Karpas-422 (cell line): Measurements from ENCODE around the gene ETFB. TPM values are rescaled to one million over a fixed set of nuclear protein-coding genes. Genes with fewer than 3 reads are reported as not detected.
"Not testable (repeated sequence)": the region's sequence is repeated elsewhere in the genome, so short reads cannot be mapped to it uniquely, and the experiment has no call there.

Source experiments
- DNase-seq: peaks from one replicate; pipeline ENCODE4 v3.0.0-alpha.2; 2015
- H2AFZ ChIP-seq: fragments of 200-600 bp; sonication (generic); 2 replicates; pipeline ENCODE4 v1.6.1; 2014; ENCODE audit warnings: antibody characterized with exemption, low read length, mixed read lengths
- H3K27ac ChIP-seq: fragments of 200-600 bp; sonication (generic); 2 replicates; pipeline ENCODE4 v1.5.1; 2014; ENCODE audit warnings: mild to moderate bottlenecking, low read length, moderate library complexity
- H3K27me3 ChIP-seq: fragments of 200-600 bp; sonication (generic); 2 replicates; pipeline ENCODE4 v1.6.1; 2014; ENCODE audit warnings: low read length, mixed read lengths
- H3K36me3 ChIP-seq: fragments of 200-600 bp; sonication (generic); 2 replicates; pipeline ENCODE4 v1.6.1; 2014; ENCODE audit warnings: low read length, mixed read lengths; ENCODE audit not compliant: insufficient read depth
- H3K4me1 ChIP-seq: fragments of 200-600 bp; sonication (generic); 2 replicates; pipeline ENCODE4 v1.6.1; 2014; ENCODE audit warnings: mild to moderate bottlenecking, low read length, mixed read lengths
- H3K4me2 ChIP-seq: fragments of 200-600 bp; sonication (generic); 2 replicates; pipeline ENCODE4 v1.6.1; 2014; ENCODE audit warnings: low read length, low read depth, mild to moderate bottlenecking; ENCODE audit not compliant: poor library complexity, severe bottlenecking
- H3K4me3 ChIP-seq: fragments of 200-600 bp; sonication (generic); 2 replicates; pipeline ENCODE4 v1.5.1; 2014; ENCODE audit warnings: mild to moderate bottlenecking, antibody characterized with exemption, low read length, mixed read lengths
- H3K79me2 ChIP-seq: fragments of 200-600 bp; sonication (generic); 2 replicates; pipeline ENCODE4 v1.6.1; 2014; ENCODE audit warnings: mild to moderate bottlenecking, low read length, mixed read lengths
- H3K9ac ChIP-seq: fragments of 200-600 bp; sonication (generic); 2 replicates; pipeline ENCODE4 v1.6.0; 2014; ENCODE audit warnings: low read length
- H3K9me2 ChIP-seq: fragments of 200-600 bp; sonication (generic), shearing (Covaris generic); replicated peaks from 2 replicates; pipeline ENCODE4 v1.6.0; 2014; ENCODE audit warnings: mild to moderate bottlenecking, low read length, moderate library complexity; ENCODE audit not compliant: insufficient read depth
- H3K9me3 ChIP-seq: fragments of 300-700, 200-600 bp; sonication (generic); 2 replicates; pipeline ENCODE4 v1.6.1; 2014; ENCODE audit warnings: low read length, mixed read lengths
- H4K20me1 ChIP-seq: fragments of 200-600 bp; sonication (generic); 2 replicates; pipeline ENCODE4 v1.6.1; 2014; ENCODE audit warnings: mild to moderate bottlenecking, antibody characterized with exemption, low read length, low read depth; ENCODE audit not compliant: insufficient read depth
- total RNA-seq: library from RNA; depleted of rRNA; stranded (reverse); fragments of >200 nt; shearing (Covaris generic); gene quantifications from 2 replicates; pipeline ENCODE4 v1.2.3, GENCODE V29; 2014; ENCODE audit warnings: low replicate concordance; rRNA removed

The ETFB gene
- total RNA-seq, result 112 and 231 TPM in 2 replicates

DNA sequence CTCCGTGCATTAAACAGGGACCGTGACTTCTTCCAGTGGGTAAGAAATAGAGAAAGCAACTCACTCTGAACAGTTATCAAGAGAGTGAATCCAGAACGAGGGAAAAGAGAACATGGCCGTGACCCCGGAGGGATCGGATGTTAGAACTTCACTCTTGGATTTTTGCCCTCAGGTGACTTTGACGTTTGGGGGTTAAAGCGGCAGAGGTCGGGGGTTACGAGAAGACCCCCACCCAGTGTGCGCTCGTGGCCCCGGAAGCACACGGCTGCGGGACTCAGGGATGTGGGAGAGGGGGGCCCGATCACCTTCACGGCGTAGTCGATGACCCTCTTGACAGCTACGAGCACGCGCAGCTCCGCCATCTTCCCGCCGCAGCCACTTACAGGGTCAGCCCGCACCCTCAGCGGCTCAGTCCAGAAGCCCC, at the start of gene ETFB:
TSS of gene ETFB (minus strand) at position 424 of the 424 bp plus-strand sequence. CDS start at position 362, 62 bp downstream.
- Histone ChIP-seq H3K27ac (peak within 1 kb of the TSS; percentile 92), H3K4me2 (peak within 1 kb of the TSS; percentile 95), H3K9me2 (no peaks in the 10 kb centered on the region), H3K79me2 (peaks cover 51% of the 10 kb centered on the region), H4K20me1 (no peaks in the 10 kb centered on the region), H3K4me3 (peak within 1 kb of the TSS; percentile 75), H3K27me3 (no peaks in the 10 kb centered on the region), H3K36me3 (no peaks in the 10 kb centered on the region), H3K4me1 (peaks cover 39% of the 10 kb centered on the region), H3K9ac (peak within 1 kb of the TSS; percentile 94), H2AFZ (peak within 1 kb of the TSS; percentile 15; the same call in 1 of the 2 replicates), H3K9me3 (no peaks in the 10 kb centered on the region)
- DNase-seq, result no peak

DNA sequence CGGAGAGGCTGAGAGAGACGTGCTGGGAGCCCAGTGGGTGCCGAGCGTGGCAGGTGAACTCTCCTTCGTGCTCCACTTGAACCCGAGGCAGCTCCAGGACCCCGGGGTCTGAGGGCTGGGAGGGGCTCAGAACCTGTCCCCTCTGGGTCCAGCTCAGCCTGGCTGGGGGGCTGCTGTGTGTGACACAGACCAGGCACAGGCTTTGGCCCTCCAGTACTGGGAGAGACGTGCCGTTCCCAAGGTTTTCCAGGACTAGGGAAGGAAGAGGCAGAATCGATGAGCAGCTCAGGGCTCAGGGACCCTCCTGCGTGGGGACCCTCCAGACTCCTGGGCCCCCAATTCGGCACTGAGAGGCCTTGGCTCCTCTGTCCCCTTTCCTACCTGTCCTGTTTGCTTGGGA, 49.0 kb upstream of the ETFB start:
- H3K9me2 ChIP-seq, result no peaks in the 10 kb centered on the region
- H3K4me3 ChIP-seq, result peak overlapping the region; percentile 80; the same call in 1 of the 2 replicates
- peaks cover 83% of the 10 kb centered on the region for H3K4me1 ChIP-seq
- H3K4me2 ChIP-seq, result peak overlapping the region; percentile 85
- no peak overlapping the region for H2AFZ ChIP-seq
- peak overlapping the region; percentile 97 for H3K9ac ChIP-seq
- peaks cover 49% of the 10 kb centered on the region for H3K36me3 ChIP-seq
- peak overlapping the region; percentile 96 for H3K27ac ChIP-seq
- peaks cover 5% of the 10 kb centered on the region; the same call in 1 of the 2 replicates for H4K20me1 ChIP-seq
- no peaks in the 10 kb centered on the region for H3K27me3 ChIP-seq
- H3K79me2 ChIP-seq, result peaks cover 28% of the 10 kb centered on the region
- H3K9me3 ChIP-seq, result no peaks in the 10 kb centered on the region
- DNase-seq, result no peak

DNA sequence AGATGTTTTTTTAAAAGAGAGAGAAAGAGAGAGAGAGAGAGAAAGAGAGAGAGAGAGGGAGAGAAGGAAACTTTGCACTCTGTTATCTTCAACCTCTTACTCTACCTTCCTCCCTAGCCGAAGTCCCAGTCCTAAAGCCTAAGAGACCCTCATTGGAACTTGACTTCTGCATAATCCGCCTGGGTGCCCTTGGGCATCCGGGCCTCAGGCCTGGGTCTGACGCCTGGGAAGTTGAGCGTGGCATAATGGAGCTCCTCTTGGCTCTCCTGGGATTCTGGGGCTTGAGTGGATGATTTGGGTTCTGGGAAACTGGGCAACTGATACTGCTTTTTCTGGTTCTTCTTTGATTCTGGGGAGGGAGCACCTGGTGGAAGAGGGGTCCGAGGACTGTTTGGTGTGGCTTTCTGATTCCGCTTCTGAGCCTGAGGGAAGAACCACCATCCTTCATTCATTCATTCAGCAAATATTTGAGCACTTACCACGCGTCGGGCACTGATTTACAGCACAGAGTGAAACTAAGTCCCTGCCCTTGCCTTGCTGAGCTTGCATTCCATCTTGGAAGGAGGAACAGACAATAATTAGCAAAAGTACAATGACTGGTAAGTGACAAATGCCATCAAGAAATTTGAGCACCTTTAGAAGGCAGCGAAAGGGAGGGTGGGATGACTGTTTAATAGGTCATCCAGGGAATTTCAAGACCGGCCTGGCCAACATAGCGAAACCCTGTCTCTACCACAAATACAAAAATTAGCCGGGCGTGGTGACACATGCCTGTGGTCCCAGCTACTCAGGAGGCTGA, 45.0 kb upstream of the ETFB start:
- Histone ChIP-seq H3K36me3 (peaks cover 40% of the 10 kb centered on the region), H4K20me1 (peaks cover 5% of the 10 kb centered on the region; the same call in 1 of the 2 replicates), H3K79me2 (peaks cover 16% of the 10 kb centered on the region), H3K9ac (no peak overlapping the region), H3K27ac (peak overlapping the region; percentile 96), H3K27me3 (no peaks in the 10 kb centered on the region), H3K9me3 (peaks cover 3% of the 10 kb centered on the region; the same call in 1 of the 2 replicates), H3K4me3 (no peak overlapping the region), H3K4me1 (peaks cover 88% of the 10 kb centered on the region), H3K9me2 (no peaks in the 10 kb centered on the region), H3K4me2 (no peak overlapping the region), H2AFZ (no peak overlapping the region)
- DNase-seq, result peak; percentile 70

DNA sequence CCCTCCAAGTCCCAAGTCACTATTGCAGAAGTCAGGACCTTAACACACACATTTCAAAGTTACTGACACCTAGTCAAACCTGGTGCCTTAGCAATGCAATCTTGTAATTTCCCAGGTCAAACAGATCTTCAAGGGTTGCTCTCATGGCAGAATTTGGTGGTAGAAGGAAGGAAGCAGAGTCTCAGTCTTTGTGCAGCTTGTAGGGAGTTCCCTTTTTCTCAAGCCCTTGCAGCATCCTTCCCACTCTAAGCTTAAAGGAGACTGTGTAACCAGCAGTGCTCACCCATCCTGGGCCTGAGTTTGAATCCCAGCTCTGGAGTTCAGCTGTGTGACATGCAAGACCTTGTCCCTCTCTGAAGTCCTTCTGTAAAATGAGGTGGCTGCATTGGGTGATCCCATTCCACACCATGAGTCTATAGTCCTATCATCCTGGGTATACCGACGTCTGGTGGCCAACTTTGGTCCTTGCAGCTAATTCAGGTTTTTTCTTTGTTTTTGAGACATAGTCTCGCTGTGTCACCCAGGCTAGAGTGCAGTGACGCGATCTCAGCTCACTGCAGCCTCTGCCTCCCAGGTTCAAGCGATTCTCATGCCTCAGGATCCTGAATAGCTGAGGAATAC, 41.4 kb upstream of the ETFB start:
- DNase-seq, result peak; percentile 97
- peak overlapping the region; percentile 96 for H3K27ac ChIP-seq
- H3K4me1 ChIP-seq, result peaks cover 54% of the 10 kb centered on the region
- H3K27me3 ChIP-seq, result no peaks in the 10 kb centered on the region
- H3K79me2 ChIP-seq, result no peaks in the 10 kb centered on the region
- no peaks in the 10 kb centered on the region for H4K20me1 ChIP-seq
- H3K9me3 ChIP-seq, result peaks cover 16% of the 10 kb centered on the region; the same call in 1 of the 2 replicates
- peak overlapping the region; percentile 62 for H3K9ac ChIP-seq
- H3K4me2 ChIP-seq, result peak overlapping the region; percentile 74
- H3K9me2 ChIP-seq, result no peaks in the 10 kb centered on the region
- H3K4me3 ChIP-seq, result peak overlapping the region; percentile 35; the same call in 1 of the 2 replicates
- peaks cover 24% of the 10 kb centered on the region for H3K36me3 ChIP-seq
- H2AFZ ChIP-seq, result no peak overlapping the region

DNA sequence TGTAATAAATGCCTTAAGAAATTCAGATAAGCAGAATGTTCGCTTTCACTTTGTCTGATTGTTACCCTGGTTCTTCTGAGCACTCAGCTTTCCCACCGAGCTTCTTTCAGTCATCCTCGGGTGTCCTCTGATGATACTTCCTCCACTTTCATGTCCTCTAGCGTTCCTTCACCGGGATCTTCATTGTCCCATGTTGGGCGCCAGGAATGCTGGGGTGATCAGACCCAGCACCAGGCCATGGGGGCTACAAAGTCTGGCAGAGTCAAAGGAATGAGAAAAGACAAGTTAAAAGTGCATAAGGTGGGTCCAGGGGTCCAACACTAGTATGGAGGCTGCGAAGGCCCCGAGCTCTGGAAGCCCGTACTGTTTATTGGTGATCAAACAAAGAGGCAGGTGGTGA, 35.9 kb upstream of the ETFB start:
- Histone ChIP-seq H3K27ac (no peak overlapping the region), H3K4me2 (no peak overlapping the region), H3K9ac (no peak overlapping the region), H3K4me3 (no peak overlapping the region), H3K4me1 (peaks cover 21% of the 10 kb centered on the region), H3K9me2 (no peaks in the 10 kb centered on the region), H2AFZ (no peak overlapping the region), H3K27me3 (no peaks in the 10 kb centered on the region), H3K36me3 (peaks cover 20% of the 10 kb centered on the region), H3K9me3 (peaks cover 27% of the 10 kb centered on the region), H4K20me1 (no peaks in the 10 kb centered on the region), H3K79me2 (0 out of 2 replicates have a peak, but pooled peaks cover 2% of the 10 kb centered on the region)
- DNase-seq, result no peak

DNA sequence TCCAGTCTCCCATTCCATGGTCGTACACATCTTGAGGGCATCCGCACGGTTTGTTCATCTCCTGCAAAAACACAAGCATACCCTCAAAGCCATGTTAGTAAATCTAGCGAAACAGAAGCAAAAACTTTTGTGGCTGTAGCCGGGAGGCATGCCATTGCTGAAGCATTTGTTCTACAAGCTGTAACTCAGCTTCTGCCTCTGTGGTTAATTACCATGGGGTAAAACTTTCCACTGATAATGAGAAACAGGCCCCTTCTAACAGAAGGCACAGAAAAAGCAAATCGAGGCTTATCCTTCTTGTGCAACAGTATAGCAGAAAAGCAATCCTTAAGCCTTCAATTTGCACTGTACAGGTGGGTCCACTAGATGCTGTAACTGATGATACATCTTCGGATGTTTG, 33.7 kb upstream of the ETFB start:
- not testable (repeated sequence) for H4K20me1 ChIP-seq, H3K4me2 ChIP-seq, H3K9ac ChIP-seq, H3K9me2 ChIP-seq, H3K27ac ChIP-seq, H2AFZ ChIP-seq, H3K36me3 ChIP-seq, DNase-seq, H3K4me3 ChIP-seq, H3K27me3 ChIP-seq, H3K79me2 ChIP-seq
- H3K9me3 ChIP-seq, result peaks cover 18% of the 10 kb centered on the region
- peaks cover 33% of the 10 kb centered on the region for H3K4me1 ChIP-seq

DNA sequence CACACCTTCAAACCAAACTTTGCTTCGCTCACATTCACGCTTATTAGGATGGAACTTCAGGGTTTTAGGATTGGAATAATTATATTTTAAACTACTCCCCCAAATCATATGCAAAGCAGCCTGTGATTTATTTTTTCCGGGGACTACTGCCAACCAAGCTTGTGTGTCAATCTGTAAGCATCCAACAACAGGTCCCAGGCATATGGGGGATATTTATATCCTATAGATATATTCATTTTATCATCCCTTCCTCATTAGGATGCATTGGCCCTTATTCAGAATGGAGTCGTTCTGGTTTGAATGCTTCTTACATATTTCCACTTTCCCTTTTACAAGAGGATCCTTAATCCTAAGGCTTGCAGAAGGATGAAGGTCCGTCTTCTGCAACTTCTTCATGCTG, 33.0 kb upstream of the ETFB start:
- H4K20me1 ChIP-seq, result no peaks in the 10 kb centered on the region
- H3K4me1 ChIP-seq, result peaks cover 38% of the 10 kb centered on the region
- no peak overlapping the region for H3K9ac ChIP-seq
- no peak overlapping the region for H3K4me3 ChIP-seq
- H3K9me3 ChIP-seq, result peaks cover 18% of the 10 kb centered on the region
- peaks cover 9% of the 10 kb centered on the region; the same call in 1 of the 2 replicates for H3K36me3 ChIP-seq
- H3K9me2 ChIP-seq, result no peaks in the 10 kb centered on the region
- H3K4me2 ChIP-seq, result no peak overlapping the region
- no peaks in the 10 kb centered on the region for H3K27me3 ChIP-seq
- H3K79me2 ChIP-seq, result 0 out of 2 replicates have a peak, but pooled peaks cover 7% of the 10 kb centered on the region
- DNase-seq, result no peak
- no peak overlapping the region for H3K27ac ChIP-seq
- no peak overlapping the region for H2AFZ ChIP-seq

DNA sequence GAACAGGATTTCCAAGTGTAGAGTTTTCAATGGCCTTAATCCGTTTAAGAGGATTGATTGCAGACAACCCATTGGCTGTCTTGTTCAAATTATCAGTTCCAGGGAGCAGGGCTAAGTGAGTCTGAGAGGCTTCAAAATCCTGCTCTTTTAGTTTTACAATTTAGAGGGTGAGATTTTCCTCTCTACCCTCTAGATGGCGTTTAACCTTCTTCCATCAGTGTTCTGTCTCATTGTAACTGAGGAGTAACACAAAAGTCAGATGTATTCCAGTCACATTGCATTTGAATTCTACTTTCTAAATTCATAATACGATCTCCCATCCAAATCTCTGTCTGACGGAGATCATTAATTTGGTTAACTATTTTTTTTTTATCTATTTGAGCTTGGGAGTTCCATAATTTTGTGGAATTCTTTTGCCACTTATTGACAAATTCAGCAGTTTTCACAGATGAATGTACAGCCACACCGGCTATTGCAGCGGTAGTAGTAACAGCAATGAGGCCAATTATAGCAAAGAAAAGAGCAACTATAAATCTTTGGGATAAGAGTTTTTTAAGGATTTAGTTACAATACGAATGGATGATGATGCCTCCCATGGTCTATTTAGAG, 32.0 kb upstream of the ETFB start:
- H3K4me3 ChIP-seq, result no peak overlapping the region
- peaks cover 15% of the 10 kb centered on the region for H3K9me3 ChIP-seq
- 0 out of 2 replicates have a peak, but pooled peaks cover 7% of the 10 kb centered on the region for H3K79me2 ChIP-seq
- peaks cover 4% of the 10 kb centered on the region; the same call in 1 of the 2 replicates for H3K36me3 ChIP-seq
- no peak overlapping the region for H2AFZ ChIP-seq
- H3K4me1 ChIP-seq, result peaks cover 43% of the 10 kb centered on the region
- H3K9ac ChIP-seq, result peak overlapping the region; percentile 30
- H3K4me2 ChIP-seq, result peak overlapping the region; percentile 43
- H3K27ac ChIP-seq, result peak overlapping the region; percentile 51
- H3K9me2 ChIP-seq, result no peaks in the 10 kb centered on the region
- H4K20me1 ChIP-seq, result no peaks in the 10 kb centered on the region
- no peaks in the 10 kb centered on the region for H3K27me3 ChIP-seq
- DNase-seq, result peak; percentile 92
